ENCODE measurements around the gene SMC1A.

DNA sequence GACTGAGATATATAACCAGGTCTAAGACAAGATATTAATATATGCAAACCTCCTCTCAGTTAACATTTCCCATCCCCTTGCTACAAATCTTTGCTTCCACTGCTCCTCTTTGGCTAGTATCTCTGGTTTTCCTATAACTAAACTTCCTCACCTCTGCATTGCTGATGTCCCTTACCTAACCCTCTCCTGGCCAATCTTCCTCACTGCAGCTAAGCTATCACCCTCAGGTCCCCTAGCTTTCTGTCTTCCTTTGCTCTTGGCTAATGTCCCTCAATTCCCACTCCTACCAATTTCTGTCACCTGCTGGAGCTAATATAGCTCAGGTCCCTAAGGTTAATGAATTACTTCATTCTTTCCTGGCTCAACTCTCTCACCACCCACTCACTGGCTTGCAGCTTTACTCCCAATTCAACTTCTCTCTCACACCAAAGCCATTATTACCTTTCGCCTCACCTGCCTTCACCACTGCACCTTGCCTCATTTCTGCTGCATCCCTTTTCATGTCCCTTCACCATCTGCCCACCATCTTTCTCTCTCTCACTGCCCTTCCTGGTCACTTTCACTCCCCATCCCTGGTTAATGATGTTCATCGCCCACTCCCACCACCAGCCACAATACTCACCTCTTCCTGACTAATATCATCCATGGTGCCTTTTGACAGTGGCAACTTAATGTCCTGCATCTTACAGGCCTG lies 26.7 kb downstream of the SMC1A start:
- no peak for TF ChIP-seq EP300 (IDR thresholded peaks at IDR 0.05)
- TF ChIP-seq, protein P1, sequence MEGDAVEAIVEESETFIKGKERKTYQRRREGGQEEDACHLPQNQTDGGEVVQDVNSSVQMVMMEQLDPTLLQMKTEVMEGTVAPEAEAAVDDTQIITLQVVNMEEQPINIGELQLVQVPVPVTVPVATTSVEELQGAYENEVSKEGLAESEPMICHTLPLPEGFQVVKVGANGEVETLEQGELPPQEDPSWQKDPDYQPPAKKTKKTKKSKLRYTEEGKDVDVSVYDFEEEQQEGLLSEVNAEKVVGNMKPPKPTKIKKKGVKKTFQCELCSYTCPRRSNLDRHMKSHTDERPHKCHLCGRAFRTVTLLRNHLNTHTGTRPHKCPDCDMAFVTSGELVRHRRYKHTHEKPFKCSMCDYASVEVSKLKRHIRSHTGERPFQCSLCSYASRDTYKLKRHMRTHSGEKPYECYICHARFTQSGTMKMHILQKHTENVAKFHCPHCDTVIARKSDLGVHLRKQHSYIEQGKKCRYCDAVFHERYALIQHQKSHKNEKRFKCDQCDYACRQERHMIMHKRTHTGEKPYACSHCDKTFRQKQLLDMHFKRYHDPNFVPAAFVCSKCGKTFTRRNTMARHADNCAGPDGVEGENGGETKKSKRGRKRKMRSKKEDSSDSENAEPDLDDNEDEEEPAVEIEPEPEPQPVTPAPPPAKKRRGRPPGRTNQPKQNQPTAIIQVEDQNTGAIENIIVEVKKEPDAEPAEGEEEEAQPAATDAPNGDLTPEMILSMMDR (IDR thresholded peaks at IDR 0.05), result no peak
- TF ChIP-seq POLR2A (IDR thresholded peaks at IDR 0.05), result no peak
- TF ChIP-seq POLR2AphosphoS5 (IDR thresholded peaks at IDR 0.05), result no peak
